ENCODE results near the gene OSBPL9.
"Not testable (repeated sequence)": the region's sequence is repeated elsewhere in the genome, so short reads cannot be mapped to it uniquely, and the experiment has no call there.

Gene OSBPL9

GRCh38 chr1:51669816-51670215 is 52.9 kb downstream of the OSBPL9 start:
- DNase-seq = no peak

GRCh38 chr1:51671527-51672325 is 54.8 kb downstream of the OSBPL9 start:
- DNase-seq = no peak

- no peak for DNase-seq
Observed at GRCh38 chr1:51673279-51673678, 56.4 kb downstream of the OSBPL9 start.

- DNase-seq = no peak
Observed at GRCh38 chr1:51675177-51675780, 58.4 kb downstream of the OSBPL9 start.

GRCh38 chr1:51679435-51679834 is 62.5 kb downstream of the OSBPL9 start:
- DNase-seq = no peak

GRCh38 chr1:51684776-51685175 is 67.9 kb downstream of the OSBPL9 start:
- DNase-seq = no peak

- DNase-seq = no peak
Observed at GRCh38 chr1:51686450-51686849, 69.6 kb downstream of the OSBPL9 start.

- DNase-seq = no peak
Observed at GRCh38 chr1:51689075-51689440, 72.2 kb downstream of the OSBPL9 start.

GRCh38 chr1:51689643-51690042 is 72.8 kb downstream of the OSBPL9 start:
- DNase-seq = no peak

GRCh38 chr1:51690285-51690961 is 73.5 kb downstream of the OSBPL9 start:
- DNase-seq = no peak

- DNase-seq = no peak
Observed at GRCh38 chr1:51691920-51692319, 75.0 kb downstream of the OSBPL9 start.

- no peak for DNase-seq
Observed at GRCh38 chr1:51693419-51694155, 76.7 kb downstream of the OSBPL9 start.

- no peak for DNase-seq
Observed at GRCh38 chr1:51697166-51697565, 80.3 kb downstream of the OSBPL9 start.

- no peak for DNase-seq
Observed at GRCh38 chr1:51699391-51699790, 82.5 kb downstream of the OSBPL9 start.

GRCh38 chr1:51701782-51702181 is 84.9 kb downstream of the OSBPL9 start:
- DNase-seq = not testable (repeated sequence)

GRCh38 chr1:51702220-51702619 is 85.3 kb downstream of the OSBPL9 start:
- DNase-seq = not testable (repeated sequence)

- DNase-seq = no peak
Observed at GRCh38 chr1:51705035-51705434, 88.1 kb downstream of the OSBPL9 start.

GRCh38 chr1:51708911-51709760 is 92.2 kb downstream of the OSBPL9 start:
- no peak for DNase-seq

- DNase-seq = no peak
Observed at GRCh38 chr1:51709951-51710350, 93.1 kb downstream of the OSBPL9 start.

- no peak for DNase-seq
Observed at GRCh38 chr1:51712590-51712989, 95.7 kb downstream of the OSBPL9 start.

- no peak for DNase-seq
Observed at GRCh38 chr1:51714374-51715019, 97.6 kb downstream of the OSBPL9 start.

GRCh38 chr1:51715369-51715768 is 98.5 kb downstream of the OSBPL9 start:
- no peak for DNase-seq

All from RPMI8226 (cell line).